Tibial artery (tissue), 4 donors: ENCODE measurements around the gene PNLDC1.
"Not testable (repeated sequence)": the region's sequence is repeated elsewhere in the genome, so short reads cannot be mapped to it uniquely, and the experiment has no call there.

Experiments
- DNase-seq, 2 donors: peaks; one replicate each; pipeline ENCODE4 v3.0.0-alpha.2; 2019
- H3K27ac ChIP-seq, 2 donors: fragments of 200-600 bp; sonication (generic) in 1 of 2; 1 replicate in 1 of 2; 2 replicates in 1 of 2; pipeline ENCODE4 v1.5.1; 2018 to 2019; ENCODE audit warnings: mild to moderate bottlenecking in 1 of 2
- H3K27me3 ChIP-seq, 2 donors: fragments of 200-600 bp; sonication (generic) in 1 of 2; one replicate each; pipeline versions ENCODE4 v1.5.1 to v1.6.0; 2016 to 2019
- H3K36me3 ChIP-seq, 3 donors: fragments of 200-600 bp; sonication (generic) in 2 of 3; one replicate each; pipeline ENCODE4 v1.5.1; 2016 to 2019; ENCODE audit warnings: mild to moderate bottlenecking in 2 of 3
- H3K4me1 ChIP-seq, 4 donors: fragments of 200-600 bp; sonication (generic) in 2 of 4; 1 replicate in 3 of 4; 2 replicates in 1 of 4; pipeline ENCODE4 v1.5.1; 2016 to 2019
- H3K4me3 ChIP-seq, 2 donors: fragments of 200-600 bp; sonication (generic) in 1 of 2; 1 replicate in 1 of 2; 2 replicates in 1 of 2; pipeline ENCODE4 v1.5.1; 2018 to 2019; ENCODE audit warnings: mild to moderate bottlenecking in 2 of 2
- H3K9me3 ChIP-seq, 3 donors: fragments of 200-600 bp; sonication (generic) in 1 of 3; one replicate each; pipeline ENCODE4 v1.5.1; 2016 to 2019
- intact Hi-C: fragments of 100-400 bp; cut with DNase I; formaldehyde crosslinking; loops from one replicate; pipeline ENCODE4 v1.15.0; 2023; ENCODE audit warnings: low total_unique reads
- TF ChIP-seq, protein P1 (sequence below), 2 experiments: fragments of 200-600 bp in 1 of 2; fragments of 450-650 bp in 1 of 2; IDR thresholded peaks; one replicate each; pipeline ENCODE4 v1.5.1; 2017 to 2019; ENCODE audit warnings: antibody characterized with exemption in 2 of 2, mild to moderate bottlenecking in 1 of 2, moderate library complexity in 1 of 2

The PNLDC1 gene

GRCh38 chr6:159807150-159807858, 7.2 kb downstream of the PNLDC1 start:
- H3K4me1 ChIP-seq = no peaks in the 10 kb centered on the region
- TF ChIP-seq, protein P1, sequence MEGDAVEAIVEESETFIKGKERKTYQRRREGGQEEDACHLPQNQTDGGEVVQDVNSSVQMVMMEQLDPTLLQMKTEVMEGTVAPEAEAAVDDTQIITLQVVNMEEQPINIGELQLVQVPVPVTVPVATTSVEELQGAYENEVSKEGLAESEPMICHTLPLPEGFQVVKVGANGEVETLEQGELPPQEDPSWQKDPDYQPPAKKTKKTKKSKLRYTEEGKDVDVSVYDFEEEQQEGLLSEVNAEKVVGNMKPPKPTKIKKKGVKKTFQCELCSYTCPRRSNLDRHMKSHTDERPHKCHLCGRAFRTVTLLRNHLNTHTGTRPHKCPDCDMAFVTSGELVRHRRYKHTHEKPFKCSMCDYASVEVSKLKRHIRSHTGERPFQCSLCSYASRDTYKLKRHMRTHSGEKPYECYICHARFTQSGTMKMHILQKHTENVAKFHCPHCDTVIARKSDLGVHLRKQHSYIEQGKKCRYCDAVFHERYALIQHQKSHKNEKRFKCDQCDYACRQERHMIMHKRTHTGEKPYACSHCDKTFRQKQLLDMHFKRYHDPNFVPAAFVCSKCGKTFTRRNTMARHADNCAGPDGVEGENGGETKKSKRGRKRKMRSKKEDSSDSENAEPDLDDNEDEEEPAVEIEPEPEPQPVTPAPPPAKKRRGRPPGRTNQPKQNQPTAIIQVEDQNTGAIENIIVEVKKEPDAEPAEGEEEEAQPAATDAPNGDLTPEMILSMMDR (IDR thresholded peaks at IDR 0.05) = no peak
- no peaks in the 10 kb centered on the region for H3K36me3 ChIP-seq
- no peaks in the 10 kb centered on the region for H3K27me3 ChIP-seq
- no peak for DNase-seq
- intact Hi-C loops = no loop called here
- no peak overlapping the region for H3K27ac ChIP-seq
- no peak overlapping the region for H3K4me3 ChIP-seq
- H3K9me3 ChIP-seq = no peaks in the 10 kb centered on the region

GRCh38 chr6:159808647-159809046, 8.6 kb downstream of the PNLDC1 start:
- Histone ChIP-seq H3K36me3 (no peaks in the 10 kb centered on the region), H3K27me3 (no peaks in the 10 kb centered on the region), H3K9me3 (no peaks in the 10 kb centered on the region), H3K27ac (no peak overlapping the region), H3K4me1 (no peaks in the 10 kb centered on the region), H3K4me3 (no peak overlapping the region)
- TF ChIP-seq, protein P1 (IDR thresholded peaks at IDR 0.05) = no peak
- intact Hi-C loops = no loop called here
- DNase-seq = peak in 1 of 2 donors; percentile 15

DNA sequence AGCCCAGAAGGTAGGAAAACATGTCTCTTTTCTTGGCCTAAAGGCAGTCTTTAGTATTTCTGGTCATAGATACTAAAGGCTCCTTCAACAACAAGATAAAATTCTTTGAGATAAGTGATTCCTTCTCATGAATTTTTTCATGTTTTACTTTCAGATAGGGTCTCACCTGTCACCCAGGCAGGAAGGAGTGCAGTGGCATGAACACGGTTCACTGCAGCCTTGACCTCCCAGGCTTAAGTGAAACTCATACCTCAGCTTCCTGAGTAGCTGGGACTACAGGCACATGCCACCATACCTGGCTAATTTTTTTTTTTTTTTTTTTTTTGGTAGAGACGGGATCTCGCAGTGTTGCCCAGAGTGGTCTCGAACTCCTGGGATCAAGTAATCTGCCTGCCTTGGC, 9.1 kb downstream of the PNLDC1 start:
- intact Hi-C loops = no loop called here
- no peak for DNase-seq
- Histone ChIP-seq H3K9me3 (no peaks in the 10 kb centered on the region), H3K4me3 (no peak overlapping the region), H3K27me3 (no peaks in the 10 kb centered on the region), H3K27ac (no peak overlapping the region), H3K4me1 (no peaks in the 10 kb centered on the region), H3K36me3 (no peaks in the 10 kb centered on the region)
- TF ChIP-seq, protein P1 (IDR thresholded peaks at IDR 0.05) = no peak

DNA sequence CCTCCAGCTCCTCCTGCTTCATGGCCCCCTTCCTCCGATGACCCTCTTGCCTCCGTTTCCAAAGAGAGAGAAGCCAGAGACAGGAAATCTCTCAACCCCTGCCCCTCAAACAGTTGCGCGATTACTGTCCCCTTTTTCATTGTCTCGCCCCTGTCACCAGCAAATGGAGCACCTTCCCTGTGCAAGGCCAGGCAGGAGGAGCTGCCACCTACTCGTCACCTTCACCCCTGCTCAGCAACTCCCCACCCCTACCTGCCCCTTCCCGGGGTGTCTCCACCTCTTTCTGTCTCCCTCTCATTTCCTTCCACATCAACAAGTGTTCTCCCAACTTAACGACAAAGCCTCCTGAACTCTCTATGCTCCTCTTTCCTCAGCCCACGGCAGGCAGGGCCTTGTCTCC, 13.7 kb downstream of the PNLDC1 start:
- Histone ChIP-seq H3K4me1 (no peaks in the 10 kb centered on the region), H3K36me3 (peaks cover 0 to under 1% (median 0%) of the 10 kb centered on the region in 3 donors), H3K9me3 (no peaks in the 10 kb centered on the region), H3K27ac (no peak overlapping the region), H3K4me3 (no peak overlapping the region), H3K27me3 (no peaks in the 10 kb centered on the region)
- TF ChIP-seq, protein P1 (IDR thresholded peaks at IDR 0.05) = no peak
- intact Hi-C loops = no loop called here
- no peak for DNase-seq

DNA sequence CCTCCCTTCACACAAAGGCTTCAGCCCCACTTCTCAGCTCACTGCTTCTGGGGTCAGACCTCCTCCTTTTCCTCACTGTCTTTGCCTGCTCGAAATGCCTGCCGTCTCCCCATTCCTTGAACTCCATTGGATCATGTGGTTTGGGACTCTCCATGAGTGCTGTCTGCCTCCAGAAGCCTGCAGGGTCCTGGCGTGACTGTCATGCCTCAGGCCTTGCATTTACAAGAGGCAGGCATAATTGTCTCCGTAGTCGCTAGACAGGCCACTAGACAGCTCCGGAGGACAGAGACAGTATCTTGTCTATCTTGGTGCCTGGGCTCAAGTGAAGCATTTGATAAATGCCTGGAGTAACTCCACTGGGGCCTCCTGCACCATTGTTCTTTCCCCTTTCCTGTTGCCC, 15.3 kb downstream of the PNLDC1 start:
- no peaks in the 10 kb centered on the region for H3K9me3 ChIP-seq
- peak in 1 of 2 donors; percentile 28 for DNase-seq
- no peaks in the 10 kb centered on the region for H3K4me1 ChIP-seq
- H3K36me3 ChIP-seq = peaks cover 0 to 6% (median 0%) of the 10 kb centered on the region in 3 donors
- H3K27ac ChIP-seq = no peak overlapping the region
- H3K4me3 ChIP-seq = no peak overlapping the region
- H3K27me3 ChIP-seq = no peaks in the 10 kb centered on the region
- intact Hi-C loops = no loop called here
- TF ChIP-seq, protein P1 (IDR thresholded peaks at IDR 0.05) = no peak

DNA sequence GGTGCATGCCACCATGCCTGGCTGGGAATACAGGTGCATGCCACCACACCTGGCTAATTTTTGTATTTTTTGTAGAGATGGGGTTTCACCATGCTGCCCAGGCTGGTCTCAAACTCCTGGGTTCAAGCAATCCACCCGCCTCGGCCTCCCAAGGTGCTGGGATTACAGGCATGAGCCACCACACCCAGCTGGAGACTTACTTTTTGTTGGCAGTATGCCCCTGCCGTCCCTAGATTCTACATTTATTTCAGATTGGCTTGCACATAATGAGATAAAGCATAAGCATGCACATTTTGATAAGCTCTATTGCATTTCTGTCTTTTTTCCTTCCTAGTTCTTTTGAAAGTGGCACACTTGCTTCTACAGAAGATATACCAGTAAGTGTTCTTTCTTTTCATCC, 16.7 kb downstream of the PNLDC1 start:
- DNase-seq = peak in 1 of 2 donors; percentile 19
- H3K9me3 ChIP-seq, H3K4me3 ChIP-seq, H3K27me3 ChIP-seq, intact Hi-C loops, H3K36me3 ChIP-seq, H3K27ac ChIP-seq, H3K4me1 ChIP-seq: not testable (repeated sequence)
